Keratinocyte (primary cell): ENCODE data around the gene ADARB2. TPM values are rescaled to one million over a fixed set of nuclear protein-coding genes. Genes with fewer than 3 reads are reported as not detected.

Experiments used
- DNase-seq: peaks from one replicate; pipeline ENCODE4 v3.0.0-alpha.2; 2011; ENCODE audit warnings: low read depth, missing footprints, low spot score
- FAIRE-seq: peaks from 2 replicates; lab custom pipeline; 2011; peaks lifted over from hg19 to GRCh38; lab: Jason Lieb, UNC
- H2AFZ ChIP-seq: 2 replicates; pipeline ENCODE4 v1.6.0; 2012; ENCODE audit warnings: low read length, control low read depth, inconsistent platforms; ENCODE audit not compliant: control insufficient read depth
- H3K27ac ChIP-seq: 2 replicates; pipeline ENCODE4 v1.5.1; 2011; ENCODE audit warnings: low read length; ENCODE audit not compliant: control insufficient read depth, insufficient read depth
- H3K27me3 ChIP-seq: 3 replicates; pipeline ENCODE4 v1.6.0; 2011; ENCODE audit warnings: low read length; ENCODE audit not compliant: control insufficient read depth, insufficient read depth; ENCODE audit errors: extremely low read depth
- H3K36me3 ChIP-seq, 2 experiments: 2 replicates in 1 of 2; 3 replicates in 1 of 2; pipeline ENCODE4 v1.5.1; 2011; ENCODE audit warnings: low read length in 2 of 2, mild to moderate bottlenecking in 1 of 2; ENCODE audit not compliant: control insufficient read depth in 2 of 2, insufficient read depth in 2 of 2; ENCODE audit errors: extremely low read depth in 1 of 2
- H3K4me1 ChIP-seq: 3 replicates; pipeline ENCODE4 v1.5.1; 2011; ENCODE audit warnings: low read length; ENCODE audit not compliant: control insufficient read depth, insufficient read depth; ENCODE audit errors: extremely low read depth
- H3K4me2 ChIP-seq: 3 replicates; pipeline ENCODE4 v1.6.0; 2011; ENCODE audit warnings: low read depth, low read length; ENCODE audit not compliant: control insufficient read depth, insufficient read depth; ENCODE audit errors: extremely low read depth
- H3K4me3 ChIP-seq, 3 experiments: fragments of 200-600 bp in 1 of 3; sonication (generic) in 1 of 3; 2 replicates in 2 of 3; 3 replicates in 1 of 3; pipeline ENCODE4 v1.5.1; 2011 to 2016; ENCODE audit warnings: low read length in 3 of 3, mild to moderate bottlenecking in 3 of 3, control low read depth in 2 of 3, inconsistent platforms in 1 of 3, low read depth in 1 of 3, mixed read lengths in 1 of 3, mixed run types in 1 of 3, moderate library complexity in 1 of 3; ENCODE audit not compliant: control insufficient read depth in 2 of 3, insufficient read depth in 2 of 3; ENCODE audit errors: extremely low read depth in 1 of 3
- H3K79me2 ChIP-seq: 2 replicates; pipeline ENCODE4 v1.6.0; 2012; ENCODE audit warnings: low read length; ENCODE audit not compliant: control insufficient read depth, insufficient read depth
- H3K9ac ChIP-seq: 3 replicates; pipeline ENCODE4 v1.6.0; 2011; ENCODE audit warnings: low read length; ENCODE audit not compliant: control insufficient read depth, insufficient read depth; ENCODE audit errors: extremely low read depth
- H3K9me1 ChIP-seq: 3 replicates; pipeline ENCODE4 v1.6.0; 2011; ENCODE audit warnings: low read length; ENCODE audit not compliant: control insufficient read depth, insufficient read depth; ENCODE audit errors: extremely low read depth
- H3K9me3 ChIP-seq: 2 replicates; pipeline ENCODE4 v1.5.1; 2012; ENCODE audit warnings: low read depth, low read length; ENCODE audit not compliant: control insufficient read depth
- H4K20me1 ChIP-seq: 3 replicates; pipeline ENCODE4 v1.6.0; 2011; ENCODE audit warnings: low read length; ENCODE audit not compliant: control insufficient read depth, insufficient read depth; ENCODE audit errors: extremely low read depth
- CTCF ChIP-seq, 3 experiments: IDR thresholded peaks in 1 of 3; conservative IDR thresholded peaks in 1 of 3; optimal IDR thresholded peaks in 1 of 3; 2 replicates in 2 of 3; 3 replicates in 1 of 3; pipeline versions ENCODE3 to v1.5.1; 2011; ENCODE audit warnings: low read length in 3 of 3, mild to moderate bottlenecking in 3 of 3, moderate library complexity in 2 of 3, control low read depth in 1 of 3, inconsistent platforms in 1 of 3; ENCODE audit not compliant: insufficient read depth in 2 of 3; ENCODE audit errors: extremely low read depth in 1 of 3
- EZH2 ChIP-seq: IDR thresholded peaks from one replicate; pipeline ENCODE4 v1.6.1; 2012; ENCODE audit warnings: inconsistent platforms, mild to moderate bottlenecking, low read length, moderate library complexity
- dilution Hi-C: fragments of 300-500 bp; cut with MboI; formaldehyde crosslinking; loops from one replicate; pipeline ENCODE4 v1.7.0; 2020; ENCODE audit warnings: low sequenced_read_pairs; ENCODE audit not compliant: extremely low pct_ligation_motif_present
- polyA plus RNA-seq, 5 experiments: library from polyadenylated mRNA; depleted of rRNA in 3 of 5; stranded (reverse) in 3 of 5; stranded (forward) in 1 of 5; unstranded in 1 of 5; fragments of >200 nt; gene quantifications; 1 replicate in 1 of 5; 2 replicates in 3 of 5; 3 replicates in 1 of 5; pipeline versions ENCODE4 v1.2.1 to v1.2.3, GENCODE V29; 2011 to 2012; ENCODE audit warnings: missing spikeins in 2 of 5, low read depth in 1 of 5, low replicate concordance in 1 of 5

ADARB2 gene
- polyA plus RNA-seq, 1 donor (not counting 4 experiments of a cell fraction or from before 2014, with no cell fraction given) = not detected

DNA sequence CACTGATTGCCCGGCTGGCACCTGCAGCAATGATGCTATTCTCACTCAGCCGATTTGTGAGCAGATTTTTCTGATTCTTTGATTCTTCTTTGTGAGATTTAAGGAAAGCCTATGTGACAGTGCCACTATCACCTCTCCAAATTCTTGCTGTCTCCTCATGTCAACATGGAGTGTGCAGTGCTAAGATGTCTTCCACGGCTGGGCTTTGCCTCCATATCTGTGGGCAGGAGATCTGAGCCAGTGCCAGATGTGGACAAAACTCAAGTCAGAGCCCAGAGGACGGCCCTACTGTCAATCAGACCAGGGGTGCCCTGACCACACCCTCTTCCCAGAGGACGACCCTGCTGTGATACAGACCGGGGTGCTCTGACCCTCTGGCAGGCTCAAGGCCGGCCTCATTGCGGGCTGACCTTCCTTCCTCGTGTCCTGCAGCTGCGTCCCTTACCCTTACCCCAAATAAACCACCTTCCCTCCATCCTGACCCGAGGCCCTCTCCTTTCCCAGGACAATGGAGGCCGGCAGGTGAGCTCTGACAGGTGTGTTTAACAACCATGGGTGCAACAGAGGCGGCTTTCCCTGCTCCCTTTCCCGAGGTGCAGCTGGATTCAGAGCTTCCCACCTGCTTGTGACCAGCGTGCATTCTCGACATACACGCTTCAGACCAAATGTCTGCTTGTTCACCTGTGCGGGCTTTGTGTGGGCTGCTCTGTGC lies 221.4 kb downstream of the ADARB2 start:
- H3K4me2 ChIP-seq = no peak overlapping the region
- no peaks in the 10 kb centered on the region for H3K4me1 ChIP-seq
- no peaks in the 10 kb centered on the region for H4K20me1 ChIP-seq
- FAIRE-seq (no peak), DNase-seq (no peak)
- H3K4me3 ChIP-seq = no peak overlapping the region
- H3K27me3 ChIP-seq = no peaks in the 10 kb centered on the region
- no peaks in the 10 kb centered on the region for H3K9me1 ChIP-seq
- dilution Hi-C loops = no loop called here
- no peak overlapping the region for H2AFZ ChIP-seq
- H3K9ac ChIP-seq = no peak overlapping the region
- no peaks in the 10 kb centered on the region for H3K79me2 ChIP-seq
- peaks cover 26% of the 10 kb centered on the region for H3K9me3 ChIP-seq
- TF ChIP-seq CTCF (optimal IDR thresholded peaks at IDR 0.05 in 1 of 3, IDR thresholded peaks at IDR 0.05 in 1 of 3, conservative IDR thresholded peaks at IDR 0.05 in 1 of 3; ENCODE audit: extremely low read depth in 1 of 3, insufficient read depth in 2 of 3, low read length in 3 of 3) = no peak
- no peak for TF ChIP-seq EZH2
- H3K36me3 ChIP-seq = no peaks in the 10 kb centered on the region
- H3K27ac ChIP-seq = no peak overlapping the region

GRCh38 chr10:1515121-1515779 lies 222.1 kb downstream of the ADARB2 start:
- no peak overlapping the region for H3K27ac ChIP-seq
- H3K4me3 ChIP-seq = no peak overlapping the region
- H3K9me3 ChIP-seq = peaks cover 26% of the 10 kb centered on the region
- no peaks in the 10 kb centered on the region for H3K79me2 ChIP-seq
- H3K36me3 ChIP-seq = no peaks in the 10 kb centered on the region
- H3K4me1 ChIP-seq = no peaks in the 10 kb centered on the region
- no peaks in the 10 kb centered on the region for H3K27me3 ChIP-seq
- dilution Hi-C loops = no loop called here
- no peak overlapping the region for H3K4me2 ChIP-seq
- FAIRE-seq = no peak
- DNase-seq = no peak
- TF ChIP-seq CTCF (optimal IDR thresholded peaks at IDR 0.05 in 1 of 3, IDR thresholded peaks at IDR 0.05 in 1 of 3, conservative IDR thresholded peaks at IDR 0.05 in 1 of 3; ENCODE audit: extremely low read depth in 1 of 3, insufficient read depth in 2 of 3, low read length in 3 of 3) = no peak
- TF ChIP-seq EZH2 = no peak
- H2AFZ ChIP-seq = no peak overlapping the region
- no peaks in the 10 kb centered on the region for H3K9me1 ChIP-seq
- no peaks in the 10 kb centered on the region for H4K20me1 ChIP-seq
- H3K9ac ChIP-seq = no peak overlapping the region
